Measurements from ENCODE around the gene UPB1. TPM values are rescaled to one million over a fixed set of nuclear protein-coding genes. Genes with fewer than 3 reads are reported as not detected.

UPB1 gene
- total RNA-seq, 2 experiments from 2014 or later: 0.24 to 0.31 TPM

GRCh38 chr22:24463071-24463760 lies 31.9 kb upstream of the UPB1 start:
- Mint-ChIP-seq H3K9me3 (ENCODE audit: insufficient read depth) (no peaks in the 10 kb centered on the region), H3K36me3 (ENCODE audit: low read depth) (no peaks in the 10 kb centered on the region), H3K27ac (no peak overlapping the region), H3K4me1 (ENCODE audit: low read depth) (peaks cover 16% of the 10 kb centered on the region), H3K4me3 (no peak overlapping the region), H3K27me3 (ENCODE audit: low read depth) (no peaks in the 10 kb centered on the region)
- no peak for DNase-seq
- ChIA-PET CTCF (no interaction called here), POLR2A (interaction anchor here (0.6 kb wide), 1 partner anchor 115 kb away, joined by 3 read pairs; no protein-coding TSS in a partner anchor)
- no peak for ATAC-seq

- POLR2A ChIA-PET: no interaction called here
- Mint-ChIP-seq H3K36me3 (ENCODE audit: low read depth) (no peaks in the 10 kb centered on the region), H3K27me3 (ENCODE audit: low read depth) (no peaks in the 10 kb centered on the region), H3K4me1 (ENCODE audit: low read depth) (peaks cover 10% of the 10 kb centered on the region), H3K27ac (no peak overlapping the region), H3K9me3 (ENCODE audit: insufficient read depth) (no peaks in the 10 kb centered on the region), H3K4me3 (no peak overlapping the region)
- no peak for DNase-seq
- CTCF ChIA-PET: interaction anchor here (1.8 kb wide), 1 partner anchor 61 kb away, joined by 4 read pairs; no protein-coding TSS in a partner anchor
- ATAC-seq: no peak
These were observed 29.6 kb upstream of the UPB1 start for GRCh38 chr22:24465566-24465965.

DNA sequence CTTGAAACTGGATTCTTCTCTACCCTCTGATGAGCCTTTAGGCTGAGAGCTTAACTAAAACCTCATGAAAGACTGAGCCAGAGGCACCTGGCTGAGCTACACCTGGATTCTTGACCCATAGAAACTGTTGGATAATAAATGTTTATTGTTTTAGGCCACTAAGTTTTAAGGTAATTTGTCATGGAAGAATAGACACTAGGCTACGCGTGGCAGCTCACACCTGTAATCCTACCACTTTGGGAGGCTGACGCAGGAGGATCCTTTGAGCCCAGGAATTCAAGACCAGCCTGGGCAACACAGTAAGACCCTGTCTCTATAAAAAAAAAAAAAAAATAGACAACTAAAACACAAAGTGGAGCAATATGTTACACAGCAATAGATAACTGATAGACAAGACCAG lies 29.2 kb upstream of the UPB1 start:
- POLR2A ChIA-PET: no interaction called here
- ATAC-seq (no peak), DNase-seq (no peak)
- H3K4me3 Mint-ChIP-seq: no peak overlapping the region
- no peaks in the 10 kb centered on the region for H3K36me3 Mint-ChIP-seq (ENCODE audit: low read depth)
- no peaks in the 10 kb centered on the region for H3K9me3 Mint-ChIP-seq (ENCODE audit: insufficient read depth)
- no peaks in the 10 kb centered on the region for H3K27me3 Mint-ChIP-seq (ENCODE audit: low read depth)
- no peak overlapping the region for H3K27ac Mint-ChIP-seq
- H3K4me1 Mint-ChIP-seq (ENCODE audit: low read depth): peaks cover 6% of the 10 kb centered on the region
- CTCF ChIA-PET: interaction anchor here (1.8 kb wide), 1 partner anchor 61 kb away, joined by 4 read pairs; no protein-coding TSS in a partner anchor

DNA sequence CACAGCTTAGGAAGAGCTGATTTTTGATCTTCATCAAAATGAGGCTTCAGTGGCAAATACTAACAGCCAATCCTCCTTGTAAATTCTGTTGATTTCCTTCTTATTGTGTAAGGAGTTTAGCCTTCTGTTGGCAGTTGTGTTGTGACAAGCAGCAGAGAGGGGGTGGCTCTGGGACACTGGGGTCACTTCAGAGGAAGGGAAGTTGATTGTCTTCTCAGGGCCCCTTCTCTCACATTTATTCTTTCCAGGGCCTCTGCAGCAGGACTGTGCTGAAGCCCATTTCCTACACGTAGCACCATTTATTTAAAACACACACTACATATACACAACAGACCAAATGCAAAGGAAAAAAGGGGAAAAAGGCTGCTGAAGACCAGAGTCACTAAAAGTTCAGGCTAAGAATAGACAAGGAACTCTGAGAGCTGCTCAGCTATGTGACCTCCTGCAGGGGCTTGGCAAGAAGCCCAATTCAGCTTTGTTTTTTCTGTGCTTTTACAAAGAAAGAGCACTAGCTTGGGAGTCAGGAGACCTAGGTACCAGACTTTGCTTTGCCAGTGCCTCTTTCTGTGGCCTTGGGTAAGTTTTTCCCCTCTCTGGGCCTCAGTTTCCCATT lies 28.3 kb upstream of the UPB1 start:
- H3K36me3 Mint-ChIP-seq (ENCODE audit: low read depth): no peaks in the 10 kb centered on the region
- ATAC-seq (no peak), DNase-seq (no peak)
- H3K27me3 Mint-ChIP-seq (ENCODE audit: low read depth): no peaks in the 10 kb centered on the region
- H3K9me3 Mint-ChIP-seq (ENCODE audit: insufficient read depth): no peaks in the 10 kb centered on the region
- ChIA-PET POLR2A (no interaction called here), CTCF (interaction anchor here (1.8 kb wide), 1 partner anchor 60 kb away, joined by 4 read pairs; no protein-coding TSS in a partner anchor)
- H3K4me3 Mint-ChIP-seq: no peak overlapping the region
- no peak overlapping the region for H3K27ac Mint-ChIP-seq
- peaks cover 6% of the 10 kb centered on the region for H3K4me1 Mint-ChIP-seq (ENCODE audit: low read depth)

GRCh38 chr22:24467340-24467739 lies 27.8 kb upstream of the UPB1 start:
- peaks cover 6% of the 10 kb centered on the region for H3K4me1 Mint-ChIP-seq (ENCODE audit: low read depth)
- H3K4me3 Mint-ChIP-seq: no peak overlapping the region
- no peaks in the 10 kb centered on the region for H3K27me3 Mint-ChIP-seq (ENCODE audit: low read depth)
- ATAC-seq (no peak), DNase-seq (no peak)
- no peak overlapping the region for H3K27ac Mint-ChIP-seq
- no peaks in the 10 kb centered on the region for H3K36me3 Mint-ChIP-seq (ENCODE audit: low read depth)
- ChIA-PET POLR2A (no interaction called here), CTCF (no interaction called here)
- H3K9me3 Mint-ChIP-seq (ENCODE audit: insufficient read depth): no peaks in the 10 kb centered on the region

DNA sequence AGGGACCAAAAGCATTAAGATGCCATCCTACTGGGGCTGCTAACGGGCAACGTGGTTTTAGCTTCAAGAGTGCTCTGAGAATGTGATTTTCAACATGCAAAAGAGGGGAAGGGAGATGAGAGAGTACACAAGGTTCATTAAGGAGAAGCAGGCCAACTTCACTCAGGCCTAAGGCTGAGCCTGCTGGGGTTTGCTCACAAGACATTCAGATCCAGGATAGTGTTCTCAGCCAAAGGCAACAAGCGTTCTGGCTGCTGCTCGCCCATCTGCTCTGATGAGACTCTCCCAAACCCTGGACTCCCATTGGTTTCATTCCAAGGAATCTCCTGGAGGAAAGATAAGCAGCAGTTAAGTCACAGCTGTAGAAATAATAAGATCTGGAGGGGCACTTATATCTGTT lies 23.6 kb upstream of the UPB1 start:
- POLR2A ChIA-PET: no interaction called here
- no peak for ATAC-seq
- no peak overlapping the region for H3K27ac Mint-ChIP-seq
- H3K9me3 Mint-ChIP-seq (ENCODE audit: insufficient read depth): no peaks in the 10 kb centered on the region
- no peak for DNase-seq
- no peaks in the 10 kb centered on the region for H3K36me3 Mint-ChIP-seq (ENCODE audit: low read depth)
- H3K27me3 Mint-ChIP-seq (ENCODE audit: low read depth): no peaks in the 10 kb centered on the region
- CTCF ChIA-PET: no interaction called here
- no peak overlapping the region for H3K4me3 Mint-ChIP-seq
- no peaks in the 10 kb centered on the region for H3K4me1 Mint-ChIP-seq (ENCODE audit: low read depth)

GRCh38 chr22:24473284-24473683 lies 21.8 kb upstream of the UPB1 start:
- Mint-ChIP-seq H3K9me3 (ENCODE audit: insufficient read depth) (no peaks in the 10 kb centered on the region), H3K27ac (no peak overlapping the region), H3K4me3 (no peak overlapping the region), H3K4me1 (ENCODE audit: low read depth) (no peaks in the 10 kb centered on the region), H3K27me3 (ENCODE audit: low read depth) (no peaks in the 10 kb centered on the region), H3K36me3 (ENCODE audit: low read depth) (no peaks in the 10 kb centered on the region)
- CTCF ChIA-PET: interaction anchor here (1.0 kb wide), 1 partner anchor 27 kb away, joined by 3 read pairs; no protein-coding TSS in a partner anchor
- POLR2A ChIA-PET: interaction anchor here (1.8 kb wide), 1 partner anchor 13 kb away, joined by 4 read pairs; no protein-coding TSS in a partner anchor
- DNase-seq (no peak), ATAC-seq (no peak)

- CTCF ChIA-PET: interaction anchor here (1.3 kb wide), 1 partner anchor 29 kb away, joined by 4 read pairs; no protein-coding TSS in a partner anchor
- ATAC-seq: no peak
- no peak for DNase-seq
- H3K4me3 Mint-ChIP-seq: no peak overlapping the region
- POLR2A ChIA-PET: interaction anchor here (1.8 kb wide), 1 partner anchor 12 kb away, joined by 4 read pairs; no protein-coding TSS in a partner anchor
- no peaks in the 10 kb centered on the region for H3K9me3 Mint-ChIP-seq (ENCODE audit: insufficient read depth)
- H3K27me3 Mint-ChIP-seq (ENCODE audit: low read depth): no peaks in the 10 kb centered on the region
- H3K36me3 Mint-ChIP-seq (ENCODE audit: low read depth): no peaks in the 10 kb centered on the region
- no peak overlapping the region for H3K27ac Mint-ChIP-seq
- H3K4me1 Mint-ChIP-seq (ENCODE audit: low read depth): no peaks in the 10 kb centered on the region
These were observed 20.9 kb upstream of the UPB1 start for GRCh38 chr22:24474221-24474620.

DNA sequence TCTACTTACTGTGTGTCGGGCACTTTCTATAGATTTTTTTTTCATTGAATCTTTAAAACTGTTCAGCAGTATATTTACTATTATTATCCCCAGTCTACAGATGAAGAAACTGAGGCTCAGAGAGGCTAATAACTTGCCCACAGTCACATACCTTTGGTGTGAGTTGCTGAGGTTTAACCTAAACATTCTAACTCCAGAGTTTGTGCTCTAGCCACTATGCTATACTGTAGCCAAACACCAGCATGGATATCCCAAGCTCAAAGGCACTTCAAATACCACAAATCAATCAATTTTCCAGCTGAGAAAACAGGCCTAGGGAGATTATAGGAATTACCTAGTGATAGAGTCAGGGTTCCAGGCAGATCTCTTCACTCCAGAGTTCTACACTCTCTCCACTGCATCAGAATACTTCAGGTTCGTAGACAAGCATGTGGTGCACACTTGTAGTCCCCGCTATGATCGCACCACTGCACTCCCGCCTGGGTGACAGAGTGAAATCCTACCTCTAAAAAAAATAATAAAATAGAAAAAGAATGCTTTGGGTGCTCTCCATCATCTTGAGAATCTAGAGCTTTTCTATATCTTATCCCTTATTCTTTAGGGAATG lies 20.4 kb upstream of the UPB1 start:
- ChIA-PET POLR2A (interaction anchor here (1.8 kb wide), 1 partner anchor 11 kb away, joined by 4 read pairs; no protein-coding TSS in a partner anchor), CTCF (interaction anchor here (1.2 to 1.3 kb wide), 2 partner anchors 28 to 573 kb away, joined by 3 to 4 read pairs; no protein-coding TSS in a partner anchor)
- ATAC-seq (no peak), DNase-seq (no peak)
- Mint-ChIP-seq H3K27ac (no peak overlapping the region), H3K9me3 (ENCODE audit: insufficient read depth) (no peaks in the 10 kb centered on the region), H3K4me1 (ENCODE audit: low read depth) (no peaks in the 10 kb centered on the region), H3K36me3 (ENCODE audit: low read depth) (no peaks in the 10 kb centered on the region), H3K27me3 (ENCODE audit: low read depth) (no peaks in the 10 kb centered on the region), H3K4me3 (no peak overlapping the region)

- no peak for DNase-seq
- ATAC-seq: no peak
- Mint-ChIP-seq H3K27ac (no peak overlapping the region), H3K9me3 (ENCODE audit: insufficient read depth) (no peaks in the 10 kb centered on the region), H3K36me3 (ENCODE audit: low read depth) (no peaks in the 10 kb centered on the region), H3K4me3 (no peak overlapping the region), H3K4me1 (ENCODE audit: low read depth) (peaks cover 6% of the 10 kb centered on the region), H3K27me3 (ENCODE audit: low read depth) (peaks cover 5% of the 10 kb centered on the region)
- ChIA-PET CTCF (interaction anchor here (1.4 to 2.9 kb wide), 2 partner anchors 54 to 60 kb away, joined by 3 to 10 read pairs; partner anchors contain the start of gene ADORA2A), POLR2A (no interaction called here)
These were observed 13.5 kb upstream of the UPB1 start for GRCh38 chr22:24481641-24482040.

- no peak overlapping the region for H3K27ac Mint-ChIP-seq
- no peaks in the 10 kb centered on the region for H3K9me3 Mint-ChIP-seq (ENCODE audit: insufficient read depth)
- peaks cover 5% of the 10 kb centered on the region for H3K27me3 Mint-ChIP-seq (ENCODE audit: low read depth)
- no peak for ATAC-seq
- POLR2A ChIA-PET: no interaction called here
- no peak overlapping the region for H3K4me3 Mint-ChIP-seq
- peaks cover 9% of the 10 kb centered on the region for H3K4me1 Mint-ChIP-seq (ENCODE audit: low read depth)
- DNase-seq: no peak
- CTCF ChIA-PET: interaction anchor here (0.8 to 2.9 kb wide), 4 partner anchors 21 to 55 kb away, joined by 3 to 10 read pairs (median 4); partner anchors contain the start of gene ADORA2A
- no peaks in the 10 kb centered on the region for H3K36me3 Mint-ChIP-seq (ENCODE audit: low read depth)
These were observed 12.6 kb upstream of the UPB1 start for GRCh38 chr22:24482575-24482974.

GRCh38 chr22:24482998-24483397 lies 12.1 kb upstream of the UPB1 start:
- no peaks in the 10 kb centered on the region for H3K9me3 Mint-ChIP-seq (ENCODE audit: insufficient read depth)
- ChIA-PET POLR2A (no interaction called here), CTCF (interaction anchor here (0.8 to 2.9 kb wide), 4 partner anchors 22 to 55 kb away, joined by 3 to 10 read pairs (median 4); partner anchors contain the start of gene ADORA2A)
- no peak for ATAC-seq
- no peak overlapping the region for H3K4me3 Mint-ChIP-seq
- no peak overlapping the region for H3K27ac Mint-ChIP-seq
- no peak for DNase-seq
- H3K27me3 Mint-ChIP-seq (ENCODE audit: low read depth): peaks cover 5% of the 10 kb centered on the region
- H3K36me3 Mint-ChIP-seq (ENCODE audit: low read depth): no peaks in the 10 kb centered on the region
- peaks cover 9% of the 10 kb centered on the region for H3K4me1 Mint-ChIP-seq (ENCODE audit: low read depth)

Measured in activated CD8-positive, alpha-beta T cell treated with anti-CD3 and anti-CD28 coated beads, Interleukin-2, amount 10 ng/mL, durations not matched to agents 7 days and 5 days (primary cell).